Measurements from ENCODE around the gene RIPOR1. TPM values are rescaled to one million over a fixed set of nuclear protein-coding genes. Genes with fewer than 3 reads are reported as not detected.
A peak's percentile ranks its signal among the peaks of the same experiment; 100 is the strongest.

RIPOR1 gene
- total RNA-seq, 1 donor from 2014 or later: 77.0 TPM

DNA sequence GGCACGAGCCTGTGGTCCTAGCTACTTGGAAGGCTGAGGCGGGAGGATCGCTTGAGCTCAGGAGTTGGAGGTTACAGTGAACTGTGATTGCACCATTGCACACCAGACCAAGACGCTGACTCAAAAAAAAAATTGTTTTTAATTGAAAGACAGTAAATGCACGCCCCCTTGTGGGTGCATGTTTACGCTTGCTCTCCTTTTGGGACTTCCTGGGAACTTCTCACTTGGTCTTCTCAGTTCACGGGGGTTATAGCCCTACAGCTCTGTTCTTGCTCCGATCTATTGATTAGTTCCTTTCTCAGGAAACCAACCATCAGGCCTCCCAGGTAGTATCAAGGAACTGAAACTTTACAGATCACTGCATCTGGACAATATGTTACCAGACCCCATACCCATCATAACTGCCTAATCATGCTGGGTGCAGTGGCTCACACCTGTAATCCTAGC lies 14.2 kb upstream of the RIPOR1 start:
- no peaks in the 10 kb centered on the region for H3K36me3 Mint-ChIP-seq (ENCODE audit: unreplicated experiment)
- H3K27ac Mint-ChIP-seq (ENCODE audit: unreplicated experiment): no peak overlapping the region
- H3K9me3 Mint-ChIP-seq (ENCODE audit: unreplicated experiment): no peaks in the 10 kb centered on the region
- H3K27me3 Mint-ChIP-seq (ENCODE audit: unreplicated experiment): no peaks in the 10 kb centered on the region
- no peak overlapping the region for H3K4me3 Mint-ChIP-seq (ENCODE audit: unreplicated experiment)
- TF ChIP-seq CTCF (IDR thresholded peaks at IDR 0.05): peak; percentile 78
- no peak for DNase-seq (ENCODE audit: extremely low spot score, unreplicated experiment)
- H3K4me1 Mint-ChIP-seq (ENCODE audit: unreplicated experiment): peaks cover 12% of the 10 kb centered on the region

- Mint-ChIP-seq H3K27ac (ENCODE audit: unreplicated experiment) (peak overlapping the region; percentile 20), H3K36me3 (ENCODE audit: unreplicated experiment) (no peaks in the 10 kb centered on the region), H3K4me1 (ENCODE audit: unreplicated experiment) (peaks cover 17% of the 10 kb centered on the region), H3K4me3 (ENCODE audit: unreplicated experiment) (no peak overlapping the region), H3K9me3 (ENCODE audit: unreplicated experiment) (no peaks in the 10 kb centered on the region), H3K27me3 (ENCODE audit: unreplicated experiment) (no peaks in the 10 kb centered on the region)
- no peak for TF ChIP-seq CTCF (IDR thresholded peaks at IDR 0.05)
- DNase-seq (ENCODE audit: extremely low spot score, unreplicated experiment): no peak
These were observed 12.1 kb upstream of the RIPOR1 start for GRCh38 chr16:67516296-67517154.

- no peaks in the 10 kb centered on the region for H3K9me3 Mint-ChIP-seq (ENCODE audit: unreplicated experiment)
- peaks cover 21% of the 10 kb centered on the region for H3K4me1 Mint-ChIP-seq (ENCODE audit: unreplicated experiment)
- no peak for DNase-seq (ENCODE audit: extremely low spot score, unreplicated experiment)
- H3K4me3 Mint-ChIP-seq (ENCODE audit: unreplicated experiment): no peak overlapping the region
- no peaks in the 10 kb centered on the region for H3K27me3 Mint-ChIP-seq (ENCODE audit: unreplicated experiment)
- H3K36me3 Mint-ChIP-seq (ENCODE audit: unreplicated experiment): no peaks in the 10 kb centered on the region
- no peak overlapping the region for H3K27ac Mint-ChIP-seq (ENCODE audit: unreplicated experiment)
- TF ChIP-seq CTCF (IDR thresholded peaks at IDR 0.05): no peak
These were observed 11.5 kb upstream of the RIPOR1 start for GRCh38 chr16:67517155-67517445.

GRCh38 chr16:67517661-67518423 lies 10.8 kb upstream of the RIPOR1 start:
- Mint-ChIP-seq H3K4me3 (ENCODE audit: unreplicated experiment) (no peak overlapping the region), H3K27ac (ENCODE audit: unreplicated experiment) (no peak overlapping the region)
- no peak for TF ChIP-seq CTCF (IDR thresholded peaks at IDR 0.05)

DNA sequence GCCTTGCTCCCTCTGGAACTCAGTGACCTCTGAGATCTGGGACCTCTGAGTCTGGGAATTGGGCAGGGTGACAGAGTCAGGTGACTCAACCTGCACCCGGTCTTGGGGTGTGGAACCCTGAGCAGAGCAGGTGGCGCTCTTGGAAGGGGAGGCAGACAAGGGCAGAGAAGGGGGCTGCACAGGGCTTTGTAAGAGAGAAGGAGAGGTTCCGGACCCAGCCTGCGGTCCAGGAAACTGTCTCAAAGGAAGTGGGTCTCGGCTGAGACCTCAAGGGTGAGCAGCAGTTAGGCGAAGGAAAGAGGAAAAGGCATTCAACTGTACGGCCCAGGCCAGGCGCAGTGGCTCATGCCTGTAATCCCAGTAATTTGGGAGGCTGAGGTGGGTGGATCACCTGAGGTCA lies 10.0 kb upstream of the RIPOR1 start:
- Mint-ChIP-seq H3K4me3 (ENCODE audit: unreplicated experiment) (no peak overlapping the region), H3K4me1 (ENCODE audit: unreplicated experiment) (peaks cover 24% of the 10 kb centered on the region), H3K27me3 (ENCODE audit: unreplicated experiment) (no peaks in the 10 kb centered on the region), H3K9me3 (ENCODE audit: unreplicated experiment) (no peaks in the 10 kb centered on the region), H3K27ac (ENCODE audit: unreplicated experiment) (no peak overlapping the region), H3K36me3 (ENCODE audit: unreplicated experiment) (no peaks in the 10 kb centered on the region)
- no peak for DNase-seq (ENCODE audit: extremely low spot score, unreplicated experiment)
- TF ChIP-seq CTCF (IDR thresholded peaks at IDR 0.05): no peak

More at GRCh38 chr16:67517661-67518423, 10.8 kb upstream of the RIPOR1 start:
- no peaks in the 10 kb centered on the region for H3K9me3 Mint-ChIP-seq (ENCODE audit: unreplicated experiment)
- H3K27me3 Mint-ChIP-seq (ENCODE audit: unreplicated experiment): no peaks in the 10 kb centered on the region
- H3K4me1 Mint-ChIP-seq (ENCODE audit: unreplicated experiment): peaks cover 24% of the 10 kb centered on the region
- DNase-seq (ENCODE audit: extremely low spot score, unreplicated experiment): no peak
- H3K36me3 Mint-ChIP-seq (ENCODE audit: unreplicated experiment): no peaks in the 10 kb centered on the region
